ENCODE data around the gene RFX1. TPM values are rescaled to one million over a fixed set of nuclear protein-coding genes. Genes with fewer than 3 reads are reported as not detected.

The RFX1 gene
- total RNA-seq, 1 donor from 2014 or later: 1.8 TPM

GRCh38 chr19:13996928-13997630, 9.0 kb downstream of the RFX1 start:
- DNase-seq (ENCODE audit: low read depth in 2 of 2): no peak

- no peak for DNase-seq (ENCODE audit: low read depth in 2 of 2)
These were observed 10.0 kb downstream of the RFX1 start for GRCh38 chr19:13995878-13996765.

DNA sequence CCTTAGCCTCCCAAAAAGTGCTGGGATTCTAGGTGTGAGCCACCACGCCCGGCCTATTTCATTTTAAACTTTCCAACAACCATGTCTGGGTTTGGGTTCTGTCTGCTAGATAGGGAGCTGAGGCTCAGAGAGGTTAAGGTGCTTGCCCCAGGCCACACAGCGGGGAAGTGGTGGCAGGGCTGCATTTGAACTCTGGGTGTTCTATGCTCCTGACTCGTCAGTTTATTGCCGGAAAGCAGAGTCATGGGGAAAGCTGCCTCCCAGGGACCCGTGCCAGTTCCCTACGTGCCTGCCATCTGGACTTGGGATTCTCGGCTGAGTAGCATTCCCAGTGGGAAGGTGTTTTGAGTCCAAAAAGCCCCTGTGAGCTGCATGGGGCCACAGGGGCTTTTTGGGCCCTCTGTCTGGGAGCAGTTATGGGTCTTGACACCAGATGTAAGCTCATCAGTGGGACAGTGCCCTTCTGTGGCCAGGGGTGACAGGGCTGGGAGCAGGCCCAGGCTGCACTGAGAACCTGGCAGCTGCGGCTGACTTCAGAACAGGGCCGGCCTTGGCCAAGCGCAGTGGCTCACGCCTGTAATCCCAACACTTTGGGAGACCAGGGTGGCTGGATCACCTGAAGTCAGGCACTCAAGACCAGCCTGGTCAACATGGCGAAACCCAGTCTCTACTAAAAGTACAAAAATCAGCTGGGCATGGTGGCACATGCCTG, 10.9 kb downstream of the RFX1 start:
- DNase-seq (ENCODE audit: low read depth in 2 of 2): peak; percentile 49 to 66

DNA sequence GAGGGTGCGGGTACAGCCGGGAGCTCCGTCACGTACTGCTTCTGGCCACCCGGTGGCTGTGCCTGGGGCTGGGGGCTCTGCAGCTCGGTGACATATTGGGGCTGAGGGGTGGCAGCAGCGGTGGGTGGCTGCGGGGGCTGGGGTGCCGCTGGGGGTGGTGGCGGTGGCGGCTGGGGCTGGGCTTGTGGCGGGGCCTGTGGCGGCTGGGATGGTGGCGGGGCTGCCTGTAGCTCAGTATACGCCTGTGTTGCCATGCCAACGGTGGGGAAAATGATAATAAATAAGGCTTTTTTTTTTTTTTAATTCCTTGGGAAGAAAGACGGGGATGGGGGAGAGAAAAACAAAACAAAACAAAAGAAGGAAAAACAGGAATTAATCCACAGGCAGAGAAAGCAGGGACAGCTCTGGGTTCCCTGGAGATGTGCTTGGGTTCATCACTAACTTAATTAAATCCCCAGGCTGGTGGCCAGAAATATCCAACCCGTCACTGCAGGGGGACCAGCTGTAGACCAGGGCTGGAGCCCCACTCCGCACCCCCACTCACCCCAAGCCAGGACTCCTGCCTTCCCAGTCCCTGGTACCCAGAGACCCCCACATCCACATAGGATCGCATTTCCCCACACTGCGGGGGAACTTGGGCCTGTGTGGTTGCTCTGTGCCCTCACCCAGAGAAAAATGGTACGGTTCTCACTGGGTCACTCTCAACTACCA, 12.4 kb downstream of the RFX1 start:
- no peak for DNase-seq (ENCODE audit: low read depth in 2 of 2)

GRCh38 chr19:13992025-13992424, 14.1 kb downstream of the RFX1 start:
- no peak for DNase-seq (ENCODE audit: low read depth in 2 of 2)

DNA sequence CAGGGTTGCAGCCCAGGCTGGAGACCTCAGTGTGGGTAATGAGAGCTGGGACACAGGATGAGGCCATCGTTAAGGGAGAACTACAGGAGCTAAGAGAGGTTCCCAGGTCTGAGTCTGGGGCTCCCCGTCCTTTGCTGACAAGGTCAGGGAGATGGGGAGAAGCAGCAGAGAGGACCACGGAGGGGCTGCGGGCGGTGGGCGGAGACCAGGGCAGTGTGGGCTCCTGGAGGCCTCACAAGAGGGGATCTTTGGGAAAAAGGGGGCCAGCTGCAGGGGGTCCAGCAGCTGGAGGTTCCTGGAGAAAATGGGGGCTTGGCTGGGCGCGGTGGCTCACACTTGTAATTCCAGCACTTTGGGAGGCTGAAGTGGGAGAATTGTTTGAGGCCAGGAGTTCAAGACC, 16.0 kb downstream of the RFX1 start:
- DNase-seq (ENCODE audit: low read depth in 2 of 2): no peak

DNA sequence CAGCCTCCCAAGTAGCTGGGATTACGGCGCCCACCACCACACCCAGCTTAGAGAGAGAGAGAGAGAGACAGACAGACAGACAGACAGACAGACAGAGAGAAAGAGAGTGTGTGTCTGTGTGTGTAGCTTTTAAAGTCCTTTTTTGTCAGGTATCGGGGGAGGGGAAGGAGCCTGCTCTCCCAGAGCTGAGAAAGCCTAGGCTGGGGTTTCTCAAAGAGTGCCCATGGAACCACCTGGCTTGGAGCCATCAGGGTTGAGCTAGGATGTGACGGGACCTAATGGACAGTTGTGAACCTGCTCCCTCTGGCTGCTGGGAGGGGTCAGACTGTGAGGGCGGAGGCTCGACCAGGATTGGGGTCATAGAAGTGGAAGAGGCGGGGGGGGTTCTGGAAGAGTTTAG, 16.6 kb downstream of the RFX1 start:
- no peak for DNase-seq (ENCODE audit: low read depth in 2 of 2)

DNA sequence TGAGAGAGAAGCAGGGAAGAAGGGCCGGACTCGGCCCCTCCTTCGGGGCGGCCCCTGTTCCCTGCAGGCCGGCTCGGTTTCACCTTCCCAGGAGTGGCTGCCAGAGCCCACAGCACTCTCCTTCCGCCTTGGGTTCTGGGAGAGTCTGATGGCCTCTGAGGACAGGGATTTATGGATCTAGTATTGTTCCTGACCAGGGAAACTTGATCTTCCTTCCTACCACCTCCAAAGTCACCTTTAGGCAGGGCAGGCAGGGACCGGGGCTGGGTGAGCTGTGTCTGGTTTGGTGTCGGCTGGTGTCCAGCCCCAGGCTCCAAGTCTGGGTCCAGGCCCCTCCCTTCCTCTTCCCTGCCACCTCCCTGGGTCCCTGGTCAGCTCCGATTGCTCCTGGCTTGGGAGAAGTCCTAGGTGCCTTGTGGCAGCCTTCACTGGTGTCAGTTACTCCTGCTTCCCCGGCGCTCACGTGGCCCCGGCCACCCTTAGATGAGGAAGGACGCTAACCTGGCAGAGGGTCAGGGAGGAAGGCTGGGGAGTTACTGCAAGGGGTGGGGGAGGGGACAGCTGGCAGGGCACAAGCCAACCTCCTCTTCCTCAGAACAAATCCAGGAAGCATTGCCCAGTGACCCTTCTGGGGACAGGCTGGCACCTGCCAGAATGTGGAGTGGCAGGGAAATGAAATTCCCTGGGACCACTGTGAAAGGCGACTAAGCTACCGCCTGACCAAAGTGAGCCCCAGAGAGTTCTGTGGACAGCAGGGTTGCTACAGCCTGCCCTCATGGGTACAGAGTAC, 18.8 kb downstream of the RFX1 start:
- DNase-seq (ENCODE audit: low read depth in 2 of 2): peak in 1 of 2 donors; percentile 26

GRCh38 chr19:13986348-13986904, 19.7 kb downstream of the RFX1 start:
- DNase-seq (ENCODE audit: low read depth in 2 of 2): peak; percentile 77 to 92

DNA sequence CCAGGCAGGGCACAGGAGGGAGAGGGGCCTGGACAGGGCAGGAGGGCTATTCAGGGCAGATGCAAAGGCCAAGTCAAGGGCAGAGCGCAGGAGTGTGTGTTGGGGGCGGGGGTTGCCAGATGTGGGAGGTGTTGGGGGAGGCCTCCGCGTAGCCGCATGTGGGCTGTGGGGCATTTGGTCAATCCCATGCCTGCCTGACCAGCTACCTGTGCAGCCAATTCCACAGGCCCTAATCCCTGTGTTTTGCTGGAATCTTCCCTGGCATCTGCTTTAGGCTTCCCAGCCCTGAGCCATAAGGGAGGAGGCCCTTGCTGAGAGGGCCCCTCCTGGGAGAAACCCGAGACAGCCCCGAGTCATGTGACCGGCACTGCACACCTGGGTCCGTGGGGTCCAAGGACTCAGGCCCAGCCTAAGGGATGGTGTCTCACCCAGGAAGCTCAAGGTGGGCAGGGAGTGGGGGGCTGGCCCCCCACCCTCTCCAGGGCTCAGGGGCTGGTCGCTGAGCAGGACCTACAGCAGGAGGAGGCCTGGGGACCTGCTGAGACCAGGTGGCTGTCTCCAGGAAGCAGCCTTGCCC, 20.3 kb downstream of the RFX1 start:
- DNase-seq (ENCODE audit: low read depth in 2 of 2): no peak

GRCh38 chr19:13984875-13985741, 21.0 kb downstream of the RFX1 start:
- DNase-seq (ENCODE audit: low read depth in 2 of 2): no peak

DNA sequence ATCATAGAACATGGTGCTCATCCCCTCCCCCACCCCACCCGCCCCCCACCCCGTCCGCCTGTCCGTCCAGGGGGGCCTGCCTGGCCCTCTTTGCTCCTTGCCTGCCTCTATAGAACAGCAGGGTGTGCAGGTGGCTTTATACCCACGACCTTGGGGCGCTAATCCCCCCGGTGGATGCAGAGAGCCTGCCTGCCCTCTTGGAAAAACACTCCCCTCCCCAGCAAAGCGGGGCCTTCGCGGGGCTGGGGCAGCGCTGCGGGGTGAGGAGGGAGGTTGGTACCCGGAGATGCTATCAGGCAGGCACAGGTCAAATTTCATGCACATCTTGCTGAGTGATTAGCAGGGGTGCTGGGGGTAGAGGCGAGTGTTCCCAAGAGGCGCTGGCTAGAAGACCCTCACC, 21.9 kb downstream of the RFX1 start:
- DNase-seq (ENCODE audit: low read depth in 2 of 2): no peak

DNA sequence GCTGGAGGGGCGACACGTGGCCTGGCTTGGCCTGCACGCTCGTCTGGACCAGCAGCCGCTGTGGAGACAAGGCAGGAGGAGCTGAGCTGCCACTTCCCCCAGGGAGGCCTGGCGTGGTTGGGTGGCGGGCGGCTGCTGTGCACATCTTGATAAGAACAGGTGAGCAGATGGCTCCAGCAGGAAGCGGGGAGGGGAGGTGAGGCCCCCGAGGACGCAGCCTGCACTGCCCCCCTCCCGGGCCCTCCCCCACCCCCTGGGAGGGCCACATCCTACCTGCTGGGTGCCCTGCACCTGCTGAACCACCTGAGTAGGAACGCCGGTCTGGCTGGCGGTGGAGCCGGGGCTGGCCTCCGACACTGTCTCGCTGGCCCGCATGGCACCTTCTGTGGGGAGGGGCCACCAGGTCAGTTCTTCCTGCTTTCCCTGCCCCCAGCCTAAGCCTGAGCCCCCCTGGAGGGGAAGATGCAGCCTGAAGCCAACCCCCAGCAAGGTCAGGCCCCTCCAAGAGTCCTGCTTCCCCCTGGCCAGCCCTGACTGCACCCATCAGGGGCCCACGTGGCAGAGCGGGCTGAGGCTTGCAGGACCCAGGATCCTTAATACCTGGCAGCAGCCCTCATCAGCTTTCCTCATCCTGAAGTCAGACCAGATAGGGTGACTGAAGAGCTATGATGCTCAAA, 22.8 kb downstream of the RFX1 start:
- no peak for DNase-seq (ENCODE audit: low read depth in 2 of 2)

GRCh38 chr19:13982773-13983172, 23.3 kb downstream of the RFX1 start:
- no peak for DNase-seq (ENCODE audit: low read depth in 2 of 2)

- no peak for DNase-seq (ENCODE audit: low read depth in 2 of 2)
These were observed 24.1 kb downstream of the RFX1 start for GRCh38 chr19:13981988-13982501.

DNA sequence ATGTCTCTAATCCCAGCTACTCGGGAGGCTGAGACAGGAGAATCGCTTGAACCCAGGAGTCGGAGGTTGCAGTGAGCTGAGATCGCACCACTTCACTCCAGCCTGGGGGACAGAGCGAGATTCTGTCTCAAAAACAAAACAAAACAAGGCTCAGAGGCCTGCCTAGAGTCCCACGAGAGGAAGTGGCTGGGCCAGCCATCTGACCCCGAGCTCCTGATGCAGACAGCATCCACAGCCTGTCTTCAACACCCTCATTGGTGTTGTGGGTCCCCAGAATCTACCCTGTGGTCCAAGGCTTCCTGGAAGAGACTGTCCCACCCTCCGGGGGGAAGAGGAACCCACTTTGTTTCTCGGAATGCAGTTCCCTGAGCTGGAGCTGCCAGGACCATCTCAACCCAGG, 24.7 kb downstream of the RFX1 start:
- DNase-seq (ENCODE audit: low read depth in 2 of 2): no peak

GRCh38 chr19:13981021-13981420, 25.1 kb downstream of the RFX1 start:
- no peak for DNase-seq (ENCODE audit: low read depth in 2 of 2)

GRCh38 chr19:13980340-13980739, 25.8 kb downstream of the RFX1 start:
- no peak for DNase-seq (ENCODE audit: low read depth in 2 of 2)
